ENCODE results near the gene SBK3. TPM values are rescaled to one million over a fixed set of nuclear protein-coding genes. Genes with fewer than 3 reads are reported as not detected.

SBK3 gene
- total RNA-seq, 1 donor from 2014 or later = not detected

DNA sequence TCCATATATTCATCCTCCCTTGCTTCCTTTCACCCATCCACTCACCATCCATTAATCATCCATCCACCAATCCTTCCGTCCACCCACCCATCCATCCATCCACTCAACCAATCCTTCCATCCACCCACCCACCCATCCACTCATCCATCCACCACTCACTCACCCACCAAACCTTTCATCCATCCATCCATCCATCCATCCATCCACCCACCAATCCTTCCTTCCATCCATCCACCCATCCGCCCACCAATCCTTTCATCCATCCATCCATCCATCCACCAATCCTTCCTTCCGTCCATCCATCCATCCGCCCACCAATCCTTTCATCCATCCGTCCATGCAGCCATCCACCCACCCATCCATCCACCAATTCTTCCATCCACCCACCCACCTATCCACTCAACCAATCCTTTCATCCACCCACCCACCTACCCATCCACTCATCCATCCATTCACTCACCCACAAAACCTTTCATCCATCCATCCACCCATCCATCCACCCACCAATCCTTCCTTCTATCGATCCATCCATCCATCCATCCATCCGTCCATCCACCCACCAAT lies 3.0 kb downstream of the SBK3 start:
- H3K36me3 Mint-ChIP-seq (ENCODE audit: low read depth) = no peaks in the 10 kb centered on the region
- no peak overlapping the region for H3K4me3 Mint-ChIP-seq (ENCODE audit: unreplicated experiment)
- TF ChIP-seq, protein P1, sequence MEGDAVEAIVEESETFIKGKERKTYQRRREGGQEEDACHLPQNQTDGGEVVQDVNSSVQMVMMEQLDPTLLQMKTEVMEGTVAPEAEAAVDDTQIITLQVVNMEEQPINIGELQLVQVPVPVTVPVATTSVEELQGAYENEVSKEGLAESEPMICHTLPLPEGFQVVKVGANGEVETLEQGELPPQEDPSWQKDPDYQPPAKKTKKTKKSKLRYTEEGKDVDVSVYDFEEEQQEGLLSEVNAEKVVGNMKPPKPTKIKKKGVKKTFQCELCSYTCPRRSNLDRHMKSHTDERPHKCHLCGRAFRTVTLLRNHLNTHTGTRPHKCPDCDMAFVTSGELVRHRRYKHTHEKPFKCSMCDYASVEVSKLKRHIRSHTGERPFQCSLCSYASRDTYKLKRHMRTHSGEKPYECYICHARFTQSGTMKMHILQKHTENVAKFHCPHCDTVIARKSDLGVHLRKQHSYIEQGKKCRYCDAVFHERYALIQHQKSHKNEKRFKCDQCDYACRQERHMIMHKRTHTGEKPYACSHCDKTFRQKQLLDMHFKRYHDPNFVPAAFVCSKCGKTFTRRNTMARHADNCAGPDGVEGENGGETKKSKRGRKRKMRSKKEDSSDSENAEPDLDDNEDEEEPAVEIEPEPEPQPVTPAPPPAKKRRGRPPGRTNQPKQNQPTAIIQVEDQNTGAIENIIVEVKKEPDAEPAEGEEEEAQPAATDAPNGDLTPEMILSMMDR (IDR thresholded peaks at IDR 0.05) = no peak
- H3K27me3 Mint-ChIP-seq (ENCODE audit: low read depth) = no peaks in the 10 kb centered on the region
- H3K9me3 Mint-ChIP-seq (ENCODE audit: low read depth) = peaks cover 6% of the 10 kb centered on the region
- H3K4me1 Mint-ChIP-seq (ENCODE audit: low read depth) = peaks cover 11% of the 10 kb centered on the region
- DNase-seq (ENCODE audit: low spot score) = no peak
- no peak overlapping the region for H3K27ac Mint-ChIP-seq (ENCODE audit: unreplicated experiment)

DNA sequence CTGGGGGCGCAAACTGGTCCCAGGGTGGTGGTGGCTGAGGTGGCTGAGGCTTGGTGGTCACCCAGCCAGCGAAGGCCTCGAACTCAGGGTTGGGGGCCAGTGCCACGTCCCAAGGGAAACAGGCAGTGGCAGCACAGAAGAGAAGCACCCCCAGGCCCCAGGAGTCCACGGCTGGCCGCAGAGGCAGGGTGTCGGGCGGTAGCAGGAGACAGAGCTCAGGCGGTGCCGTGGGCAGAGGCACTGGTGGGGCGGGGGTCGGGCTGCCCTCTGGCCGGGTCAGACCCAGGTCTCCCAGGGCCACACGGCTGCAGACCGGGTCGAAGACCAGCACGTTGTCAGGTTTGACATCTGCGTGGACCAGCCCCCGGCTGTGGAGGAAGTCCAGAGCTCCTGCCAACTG lies 4.3 kb downstream of the SBK3 start:
- H3K9me3 Mint-ChIP-seq (ENCODE audit: low read depth) = peaks cover 6% of the 10 kb centered on the region
- H3K4me3 Mint-ChIP-seq (ENCODE audit: unreplicated experiment) = no peak overlapping the region
- TF ChIP-seq, protein P1 (IDR thresholded peaks at IDR 0.05) = no peak
- no peak overlapping the region for H3K27ac Mint-ChIP-seq (ENCODE audit: unreplicated experiment)
- H3K36me3 Mint-ChIP-seq (ENCODE audit: low read depth) = no peaks in the 10 kb centered on the region
- DNase-seq (ENCODE audit: low spot score) = no peak
- H3K27me3 Mint-ChIP-seq (ENCODE audit: low read depth) = no peaks in the 10 kb centered on the region
- H3K4me1 Mint-ChIP-seq (ENCODE audit: low read depth) = peaks cover 5% of the 10 kb centered on the region

DNA sequence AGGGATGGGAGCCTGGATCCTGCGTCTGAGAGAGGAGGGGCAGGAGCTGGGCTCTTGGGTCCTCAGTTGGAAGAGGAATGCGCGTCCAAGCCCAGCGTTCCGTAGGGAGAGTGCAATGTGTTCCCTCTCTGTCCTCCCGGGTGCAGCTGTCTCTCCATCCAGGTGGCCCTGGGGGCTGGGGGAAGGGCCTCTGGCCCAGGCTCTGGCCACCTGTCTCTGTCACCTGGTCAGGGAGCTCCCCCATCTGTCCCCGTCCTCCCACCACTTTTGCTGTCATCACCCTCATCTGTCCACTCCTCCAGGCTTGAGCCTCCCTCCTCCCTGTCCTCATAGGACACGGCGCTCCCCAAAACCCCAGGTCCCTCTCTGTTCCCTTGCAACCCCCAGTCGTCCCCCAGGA lies 4.7 kb downstream of the SBK3 start:
- H3K9me3 Mint-ChIP-seq (ENCODE audit: low read depth) = peaks cover 6% of the 10 kb centered on the region
- H3K27ac Mint-ChIP-seq (ENCODE audit: unreplicated experiment) = no peak overlapping the region
- TF ChIP-seq, protein P1 (IDR thresholded peaks at IDR 0.05) = no peak
- H3K27me3 Mint-ChIP-seq (ENCODE audit: low read depth) = no peaks in the 10 kb centered on the region
- no peak overlapping the region for H3K4me3 Mint-ChIP-seq (ENCODE audit: unreplicated experiment)
- DNase-seq (ENCODE audit: low spot score) = no peak
- H3K4me1 Mint-ChIP-seq (ENCODE audit: low read depth) = peaks cover 1% of the 10 kb centered on the region
- H3K36me3 Mint-ChIP-seq (ENCODE audit: low read depth) = no peaks in the 10 kb centered on the region

DNA sequence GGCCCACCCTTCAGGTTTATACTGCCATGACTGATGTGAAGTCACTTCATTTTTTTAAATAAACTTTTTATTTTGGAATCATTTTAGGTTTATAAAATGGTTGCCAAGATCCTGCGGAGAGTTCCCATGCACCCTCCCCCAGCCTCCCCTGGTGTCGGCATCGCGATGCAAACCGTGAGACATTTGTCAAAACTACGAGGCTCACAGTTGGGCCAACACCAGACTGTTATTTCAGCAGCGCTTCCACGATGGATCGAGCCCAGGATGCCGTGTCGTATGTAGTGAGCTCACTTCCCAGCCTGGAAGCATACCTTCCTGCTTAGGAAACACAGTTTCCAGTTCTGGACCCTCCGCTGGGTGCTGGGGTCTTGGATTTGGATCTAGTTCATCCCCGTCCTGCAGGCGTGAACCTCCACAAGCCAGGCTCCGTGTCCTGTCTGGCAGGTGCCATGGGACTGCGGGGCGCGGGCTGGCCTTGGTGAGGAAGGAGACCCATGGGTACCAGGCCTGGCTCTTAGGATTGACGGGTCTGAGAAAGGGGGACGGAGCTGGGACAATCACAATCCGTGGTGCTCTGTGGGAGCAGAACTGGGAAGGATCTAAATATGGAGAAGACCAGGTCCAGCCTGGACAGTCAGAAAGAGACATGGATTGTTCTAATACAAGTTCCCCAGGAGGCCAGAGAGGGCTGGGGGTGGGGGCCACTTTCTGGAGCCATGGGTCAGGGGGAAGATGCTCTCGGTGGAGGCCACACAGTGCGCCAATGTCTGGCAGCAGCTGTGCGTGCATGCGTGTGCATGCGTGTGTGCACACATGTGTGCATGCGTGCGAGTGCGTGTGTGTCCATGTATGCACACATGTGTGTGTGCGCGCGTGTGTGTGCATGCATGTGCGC lies 6.0 kb downstream of the SBK3 start:
- H3K27me3 Mint-ChIP-seq (ENCODE audit: low read depth) = no peaks in the 10 kb centered on the region
- H3K27ac Mint-ChIP-seq (ENCODE audit: unreplicated experiment) = no peak overlapping the region
- peaks cover 6% of the 10 kb centered on the region for H3K9me3 Mint-ChIP-seq (ENCODE audit: low read depth)
- no peak for DNase-seq (ENCODE audit: low spot score)
- TF ChIP-seq, protein P1 (IDR thresholded peaks at IDR 0.05) = no peak
- no peak overlapping the region for H3K4me3 Mint-ChIP-seq (ENCODE audit: unreplicated experiment)
- H3K36me3 Mint-ChIP-seq (ENCODE audit: low read depth) = no peaks in the 10 kb centered on the region
- no peaks in the 10 kb centered on the region for H3K4me1 Mint-ChIP-seq (ENCODE audit: low read depth)

DNA sequence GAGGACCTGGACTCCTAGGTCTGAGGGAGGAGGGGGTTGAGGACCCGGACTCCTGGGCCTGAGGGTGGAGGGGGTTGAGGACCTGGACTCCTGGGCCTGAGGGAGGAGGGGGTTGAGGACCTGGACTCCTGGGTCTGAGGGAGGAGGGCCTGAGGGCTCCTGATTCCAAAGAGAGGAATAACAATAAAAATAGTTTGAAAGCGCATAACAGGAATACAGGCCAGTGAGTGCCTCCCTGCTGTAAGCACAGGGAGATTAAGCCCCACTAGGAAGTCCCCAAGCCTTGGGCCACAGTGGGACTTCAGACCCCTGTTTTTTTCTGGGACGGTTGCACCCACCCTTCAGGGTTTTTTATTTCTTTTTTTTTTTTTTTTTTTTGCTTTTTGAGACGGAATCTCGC lies 7.2 kb downstream of the SBK3 start:
- Mint-ChIP-seq H3K9me3 (ENCODE audit: low read depth) (peaks cover 6% of the 10 kb centered on the region), H3K4me3 (ENCODE audit: unreplicated experiment) (no peak overlapping the region), H3K36me3 (ENCODE audit: low read depth) (no peaks in the 10 kb centered on the region), H3K27ac (ENCODE audit: unreplicated experiment) (no peak overlapping the region), H3K27me3 (ENCODE audit: low read depth) (no peaks in the 10 kb centered on the region), H3K4me1 (ENCODE audit: low read depth) (no peaks in the 10 kb centered on the region)
- DNase-seq (ENCODE audit: low spot score) = no peak
- TF ChIP-seq, protein P1 (IDR thresholded peaks at IDR 0.05) = no peak

Data from chondrocyte (in vitro differentiated cells).